NCI-H1694 (cell line): ENCODE results near the gene SMIM22.

Experiments used
- DNase-seq: peaks from one replicate; lab custom pipeline; 2025; lab: John Stamatoyannopoulos, UW

SMIM22 gene

DNA sequence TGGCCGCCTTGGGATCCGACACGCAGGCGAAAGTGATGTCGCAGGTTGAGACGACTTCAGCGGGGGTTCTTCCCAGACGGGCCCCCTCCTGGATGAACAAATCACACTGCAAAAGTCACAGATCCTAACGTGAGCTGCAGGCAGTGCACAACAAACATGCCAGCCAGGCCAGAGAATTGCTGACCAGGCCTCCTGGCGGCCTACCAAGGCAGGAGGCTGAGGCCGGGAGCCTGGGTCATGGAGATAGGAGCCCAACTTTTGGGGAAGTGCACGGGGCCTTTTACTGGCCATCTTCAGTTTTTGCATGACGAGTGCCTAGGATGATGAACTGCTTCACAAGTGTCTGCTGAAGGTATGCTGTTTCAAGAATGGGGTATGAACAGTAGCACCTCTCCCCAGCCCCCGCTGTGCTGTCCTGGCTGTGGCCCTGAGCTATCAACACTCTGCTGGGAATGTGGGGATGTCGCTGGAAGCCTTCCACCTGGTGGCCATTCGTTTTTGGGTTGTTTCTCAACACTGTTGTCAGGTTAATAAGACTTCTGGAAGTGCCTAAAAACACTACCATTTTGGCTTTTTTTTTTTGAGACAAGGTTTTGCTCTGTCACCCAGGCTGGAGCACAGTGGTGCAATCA, 19.5 kb downstream of the SMIM22 start:
- no peak for DNase-seq

DNA sequence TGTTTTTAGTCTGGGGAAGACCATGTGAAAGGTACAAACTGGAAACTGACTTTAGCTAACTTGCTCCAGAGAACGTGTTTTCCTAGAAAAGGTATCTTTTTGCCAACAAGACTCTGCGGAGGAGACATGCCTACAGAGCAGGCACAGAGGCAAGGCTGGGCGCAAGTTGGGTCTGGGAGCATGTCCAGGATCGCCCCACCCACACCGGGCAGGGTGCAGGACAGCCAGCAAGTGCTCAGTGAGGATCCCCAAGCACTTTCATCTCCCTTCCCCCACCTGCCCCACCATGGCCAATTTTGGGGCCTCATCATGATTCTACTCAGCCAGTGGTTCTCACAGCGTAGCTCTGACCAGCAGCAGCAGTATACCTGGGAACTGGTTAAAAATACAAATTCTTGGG, 25.5 kb downstream of the SMIM22 start:
- DNase-seq: no peak

DNA sequence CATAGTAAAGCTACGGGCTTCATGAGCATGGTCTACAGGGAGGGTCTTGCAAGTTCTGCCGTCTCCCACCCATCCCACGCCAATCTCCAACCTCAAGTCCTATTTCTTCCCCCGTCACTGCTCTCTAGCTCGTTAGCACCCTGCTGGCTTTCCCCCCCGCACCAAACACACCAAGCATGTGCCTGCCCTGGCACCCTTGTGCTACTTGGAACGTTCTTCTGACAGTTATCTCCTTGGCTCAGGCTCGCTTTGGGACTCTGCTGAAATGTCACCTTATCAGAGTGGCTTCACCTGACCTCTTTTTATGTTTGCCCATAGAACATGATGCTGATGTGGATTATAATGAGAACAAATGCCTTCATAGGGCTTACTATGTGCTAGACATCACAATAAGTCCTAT, 30.0 kb downstream of the SMIM22 start:
- DNase-seq: no peak

DNA sequence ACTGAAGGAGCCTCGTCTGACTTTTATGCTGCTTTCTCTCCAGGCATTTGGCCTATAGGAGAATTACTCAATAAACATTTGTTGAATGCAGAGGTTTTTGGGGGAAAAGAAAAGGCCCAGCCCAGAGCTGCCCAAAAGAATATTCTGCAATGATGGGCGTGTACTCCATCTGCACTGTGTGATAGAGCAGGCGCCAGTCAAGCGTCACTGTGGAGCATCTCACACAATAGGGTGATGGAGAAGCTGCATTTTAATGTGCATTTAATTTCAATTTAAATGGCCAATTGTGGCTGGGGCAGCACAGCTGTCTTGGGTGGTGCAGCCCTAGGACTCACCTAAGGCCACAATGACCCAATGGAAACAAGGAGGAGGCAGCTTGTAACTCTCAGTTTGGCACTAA, 31.4 kb downstream of the SMIM22 start:
- no peak for DNase-seq

DNA sequence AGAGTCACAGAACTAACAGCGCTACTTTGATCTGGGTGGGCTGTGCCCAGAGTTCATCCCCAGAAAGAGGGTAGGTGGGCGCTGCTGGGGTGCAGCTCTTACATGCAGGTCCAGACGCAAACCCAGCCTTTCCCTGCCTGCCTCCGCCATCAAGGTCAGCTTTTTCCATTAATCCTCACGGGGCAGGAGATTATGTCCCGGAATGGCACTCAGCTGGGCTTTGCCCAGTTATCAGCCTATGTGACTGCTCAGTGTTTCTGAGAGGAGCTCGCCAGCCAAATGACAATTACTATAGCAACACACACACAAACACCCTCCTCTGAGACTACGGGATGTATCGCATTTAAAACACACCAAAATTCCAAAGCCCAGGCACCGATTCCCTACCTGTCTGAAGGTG, 31.8 kb downstream of the SMIM22 start:
- DNase-seq: no peak

DNA sequence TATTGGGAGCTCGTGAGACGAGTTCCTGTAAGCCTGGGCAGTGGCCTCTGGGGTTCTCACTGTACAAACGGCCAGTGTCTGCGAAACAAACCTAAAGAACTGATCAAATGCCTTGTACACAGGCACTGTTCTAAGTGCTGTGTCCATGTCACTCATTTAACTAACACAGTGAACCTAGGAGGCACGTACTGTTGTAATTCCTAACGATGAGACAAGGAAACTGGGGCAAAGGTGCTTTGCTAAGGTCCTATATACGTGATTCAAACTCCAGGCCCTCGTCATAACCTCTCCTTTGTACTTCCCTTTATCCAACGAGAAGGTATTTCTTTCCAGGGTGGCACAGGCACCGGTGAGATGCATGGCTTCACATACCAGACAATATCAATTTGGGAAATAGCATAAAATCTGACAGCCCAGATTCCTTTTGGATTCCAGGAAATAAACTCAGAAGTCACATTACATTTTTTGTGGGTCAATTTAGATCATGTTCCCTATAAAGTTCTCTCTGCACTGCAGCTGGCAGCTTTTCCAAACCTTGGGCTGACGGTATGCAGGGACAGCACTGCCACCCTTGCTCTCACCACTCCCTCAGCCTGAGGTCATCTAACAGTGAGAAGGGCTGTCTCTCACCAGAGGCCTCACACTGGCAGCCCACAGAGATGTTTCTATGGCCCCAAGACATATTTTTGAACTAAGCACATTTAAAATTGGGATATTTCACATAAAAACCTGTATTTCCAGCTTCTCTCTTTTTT, 33.6 kb downstream of the SMIM22 start:
- DNase-seq: no peak

DNA sequence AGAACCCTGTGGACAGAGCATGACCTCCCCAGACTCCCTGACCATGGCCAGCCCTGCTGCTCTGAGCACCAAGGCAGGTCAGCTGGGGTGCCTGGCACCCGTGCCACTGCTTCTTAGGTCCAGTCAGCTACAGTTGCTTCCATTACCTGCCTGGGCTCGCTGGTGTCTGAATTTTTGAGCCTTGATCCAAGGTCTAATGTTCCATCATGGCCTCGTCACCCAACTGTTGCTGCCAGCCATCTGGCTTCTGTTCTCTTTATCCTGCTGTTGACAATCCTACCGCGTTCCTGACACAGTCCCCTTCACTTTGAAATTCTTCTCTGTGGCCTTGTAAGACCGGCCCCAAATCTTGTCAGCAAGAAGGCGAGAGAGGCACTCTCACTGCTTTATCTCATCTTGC, 35.2 kb downstream of the SMIM22 start:
- no peak for DNase-seq

DNA sequence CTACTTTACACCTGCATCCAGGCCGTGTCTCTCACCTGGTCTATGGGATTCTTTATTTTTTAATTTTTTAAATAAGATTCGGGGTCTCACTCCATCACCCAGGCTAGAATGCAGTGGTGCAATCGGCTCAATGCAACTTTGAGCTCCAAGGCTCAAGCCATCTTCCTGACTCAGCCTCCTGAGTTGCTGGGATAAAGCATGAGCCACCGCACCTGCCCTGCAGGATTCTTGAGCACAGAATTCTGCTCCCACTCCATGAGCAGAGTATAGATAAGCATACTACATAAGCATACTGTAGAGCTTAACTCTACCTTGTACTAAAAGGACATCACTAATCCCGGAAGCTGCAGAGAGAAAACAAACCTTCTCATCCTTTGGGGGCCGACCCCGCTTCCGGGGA, 36.4 kb downstream of the SMIM22 start:
- DNase-seq: no peak

DNA sequence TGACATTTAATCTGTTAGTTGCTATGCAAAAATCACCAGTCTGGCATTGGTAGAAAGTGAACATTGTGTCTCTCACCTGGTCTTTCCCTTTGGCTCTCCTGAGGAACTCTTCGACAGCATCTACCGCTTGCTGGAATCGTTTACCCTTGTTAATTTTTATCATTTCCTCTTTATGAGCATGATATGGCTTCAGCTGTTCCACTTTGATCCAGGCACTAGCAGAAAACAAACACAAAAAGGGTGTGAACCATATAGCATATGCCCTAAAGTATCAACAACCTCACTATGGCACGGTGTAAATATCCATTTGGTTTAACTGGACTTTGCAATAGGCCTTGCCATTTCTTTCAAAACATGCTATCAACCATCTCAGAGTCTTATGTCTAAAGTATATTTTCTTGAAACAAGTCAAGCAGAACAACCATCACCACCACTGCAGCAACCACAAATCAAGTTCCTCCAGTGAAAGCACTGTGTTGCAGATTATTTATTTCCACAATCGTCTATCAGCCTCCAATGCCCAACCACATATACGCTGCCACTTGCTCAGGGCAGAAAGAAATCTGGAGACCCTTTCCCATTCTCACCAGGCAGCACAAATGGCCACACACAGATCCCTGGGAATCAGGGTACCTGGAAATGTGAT, 37.7 kb downstream of the SMIM22 start:
- DNase-seq: no peak

DNA sequence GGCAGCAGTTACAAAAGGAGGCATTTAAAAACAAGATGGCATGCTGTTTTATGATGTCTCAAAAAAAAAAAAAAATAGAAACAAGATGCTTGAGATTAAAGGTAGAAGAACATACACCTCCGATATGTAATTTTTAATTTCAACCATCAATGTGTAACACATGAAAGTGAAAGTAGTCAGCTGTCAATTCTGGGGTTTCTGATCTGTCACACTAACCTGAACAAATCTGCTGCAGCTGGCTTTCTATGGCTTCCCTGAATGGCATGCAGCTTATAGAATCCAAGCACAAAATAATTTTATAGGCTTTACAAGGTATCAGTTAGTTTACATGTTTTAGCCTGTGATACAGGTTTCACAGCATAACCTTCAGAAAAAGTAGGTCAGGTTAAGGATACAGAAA, 38.4 kb downstream of the SMIM22 start:
- DNase-seq: no peak

DNA sequence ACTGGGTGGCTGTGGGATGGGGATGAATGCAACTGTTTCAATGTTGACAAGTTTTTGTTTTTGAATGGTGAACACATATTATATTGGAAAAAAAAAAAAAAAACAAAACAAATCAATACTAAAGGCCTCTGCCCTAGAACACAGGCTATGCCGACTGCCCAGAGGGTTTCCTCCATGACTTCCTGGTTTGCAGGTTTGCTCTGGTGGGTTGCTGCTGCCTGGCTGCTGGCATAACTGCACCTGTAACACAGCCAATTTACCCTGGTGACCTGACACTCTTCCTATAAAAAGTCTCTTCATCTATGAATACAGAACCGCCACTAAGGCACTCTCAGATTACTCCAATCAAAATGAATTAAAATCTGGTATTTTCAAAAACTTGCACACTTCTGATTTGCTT, 41.6 kb downstream of the SMIM22 start:
- no peak for DNase-seq

DNA sequence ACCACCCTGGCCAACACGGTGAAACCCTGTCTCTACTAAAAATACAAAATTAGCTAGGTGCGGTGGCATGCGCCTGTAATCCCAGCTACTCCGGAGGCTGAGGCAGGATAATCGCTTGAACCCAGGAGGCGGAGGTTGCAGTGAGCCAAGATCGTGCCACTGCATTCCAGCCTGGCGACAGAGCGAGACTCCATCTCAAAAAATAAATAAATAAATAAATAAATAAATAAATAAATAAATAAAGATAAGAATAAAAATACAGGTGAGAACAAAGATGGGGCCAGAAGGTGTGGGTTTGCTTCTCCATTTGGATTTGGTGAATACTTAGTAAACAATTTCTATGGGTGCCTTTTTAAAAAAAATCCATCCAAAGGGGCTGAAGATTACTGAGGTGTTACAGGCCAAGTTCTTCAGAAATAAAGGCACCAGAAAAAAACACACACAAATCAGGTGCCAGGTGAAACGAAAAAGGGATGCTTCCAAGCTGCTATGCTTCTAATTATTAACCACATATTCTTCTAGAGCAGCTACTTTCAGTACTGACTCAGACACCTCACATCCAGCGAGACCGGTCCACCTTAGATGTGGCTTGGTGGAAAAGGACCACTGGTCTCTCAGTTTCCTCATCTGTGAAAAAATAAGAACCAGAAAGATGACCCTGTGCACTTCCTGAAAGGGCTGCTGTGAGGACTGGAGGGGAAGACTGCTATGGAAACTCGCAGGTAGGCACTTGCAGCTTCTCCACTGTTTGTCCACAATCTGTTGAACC, 42.7 kb downstream of the SMIM22 start:
- DNase-seq: no peak

DNA sequence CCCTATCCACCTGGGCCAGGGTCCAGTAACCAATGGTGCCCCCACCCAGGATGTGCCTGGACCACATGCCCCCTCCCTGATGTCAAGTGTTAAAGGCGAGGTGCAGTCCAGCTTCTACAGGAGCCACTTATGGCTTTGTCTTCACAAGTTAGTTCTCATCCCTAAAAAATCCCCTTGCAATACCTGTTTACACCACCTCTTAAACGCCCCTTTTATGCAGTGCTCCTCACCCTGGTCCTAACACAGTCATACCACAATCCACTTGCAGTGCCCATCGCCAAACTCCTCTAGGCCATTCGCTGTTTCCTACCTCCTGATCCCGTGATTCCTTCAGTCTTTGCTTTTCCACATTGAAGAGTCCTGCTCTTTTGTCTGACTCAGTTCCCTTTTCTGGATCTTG, 44.8 kb downstream of the SMIM22 start:
- DNase-seq: no peak

DNA sequence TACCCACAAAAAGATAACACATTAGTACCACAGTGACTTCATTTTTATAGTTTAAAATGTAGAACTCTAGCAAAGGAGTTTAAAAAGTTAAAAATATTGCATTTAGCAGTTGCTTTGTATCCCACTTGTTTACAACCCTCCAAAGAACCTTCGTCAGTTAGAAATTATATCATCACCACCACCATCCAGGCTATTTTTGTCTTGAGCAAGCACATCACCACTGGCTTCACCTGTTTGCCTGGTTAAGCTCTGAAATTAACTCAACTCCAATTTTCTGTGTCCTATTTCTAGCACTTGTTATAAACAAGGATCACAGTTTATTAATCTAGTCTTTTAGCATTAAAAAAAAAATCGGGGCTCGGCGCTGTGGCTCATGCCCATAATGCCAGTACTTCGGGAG, 45.8 kb downstream of the SMIM22 start:
- DNase-seq: no peak
